Natural killer cell (primary cell): ENCODE data around the gene LDLRAD4. TPM values are rescaled to one million over a fixed set of nuclear protein-coding genes. Genes with fewer than 3 reads are reported as not detected.

ENCODE experiments used
- ATAC-seq, 3 donors: fragments of 150-1000 bp in 2 of 3; fragments of 200-7000 bp in 1 of 3; cut with Tn5 transposase; 1 replicate in 1 of 3; 2 replicates in 2 of 3; pipeline ENCODE4 v1.10.0; 2021; ENCODE audit warnings: mild to moderate bottlenecking in 2 of 3, moderate library complexity in 2 of 3
- DNase-seq, 2 donors: peaks; one replicate each; pipeline versions ENCODE4 v3.0.0 to v3.0.0-alpha.2; 2013 to 2021; ENCODE audit warnings: mixed read lengths in 1 of 2
- H3K27ac ChIP-seq: one replicate; pipeline ENCODE4 v1.5.1; 2013; ENCODE audit warnings: mild to moderate bottlenecking, low read length
- H3K27me3 ChIP-seq: one replicate; pipeline ENCODE4 v1.6.1; 2013; ENCODE audit warnings: low read length; ENCODE audit not compliant: control insufficient read depth, insufficient read depth
- H3K36me3 ChIP-seq: one replicate; pipeline ENCODE4 v1.6.1; 2013; ENCODE audit warnings: low read length; ENCODE audit not compliant: control insufficient read depth, insufficient read depth
- H3K4me1 ChIP-seq: one replicate; pipeline ENCODE4 v1.6.1; 2013; ENCODE audit warnings: low read length; ENCODE audit not compliant: control insufficient read depth, insufficient read depth
- H3K4me3 ChIP-seq: one replicate; pipeline ENCODE4 v1.5.1; 2013; ENCODE audit warnings: low read length
- H3K9me3 ChIP-seq: one replicate; pipeline ENCODE4 v1.6.1; 2013; ENCODE audit warnings: low read length; ENCODE audit not compliant: control insufficient read depth, insufficient read depth
- H3K27ac Mint-ChIP-seq, 2 donors: one replicate each; pipeline ENCODE4 v1.8.0; 2022; ENCODE audit warnings: mild to moderate bottlenecking in 2 of 2, mixed read lengths in 2 of 2, moderate library complexity in 1 of 2
- H3K27me3 Mint-ChIP-seq, 2 donors: one replicate each; pipeline ENCODE4 v1.8.0; 2022; ENCODE audit warnings: low read depth in 2 of 2, mixed read lengths in 2 of 2
- H3K36me3 Mint-ChIP-seq: one replicate; pipeline ENCODE4 v1.8.0; 2022; ENCODE audit warnings: mixed read lengths
- H3K4me1 Mint-ChIP-seq, 2 donors: one replicate each; pipeline ENCODE4 v1.8.0; 2022; ENCODE audit warnings: mixed read lengths in 2 of 2
- H3K4me3 Mint-ChIP-seq: one replicate; pipeline ENCODE4 v1.8.0; 2022; ENCODE audit warnings: mild to moderate bottlenecking, moderate library complexity, mixed read lengths
- H3K9me3 Mint-ChIP-seq, 2 donors: one replicate each; pipeline ENCODE4 v1.8.0; 2022; ENCODE audit warnings: mixed read lengths in 2 of 2
- WGBS: methylation state at CpG from one replicate; pipeline ENCODE4 v1.1.7; 2013; ENCODE audit warnings: missing lambda C conversion rate; ENCODE audit not compliant: insufficient coverage; 5-methylcytosine and 5-hydroxymethylcytosine counted together
- intact Hi-C: fragments of 100-400 bp; cut with micrococcal nuclease; formaldehyde crosslinking; loops from one replicate; pipeline ENCODE4 v1.14.2; 2022
- total RNA-seq, 4 donors: library from RNA; stranded (reverse); fragments of 120-200 nt in 1 of 4; gene quantifications; one replicate each; pipeline versions ENCODE4 v1.2.3 to v1.2.4, GENCODE V29; 2013 to 2022
- TF ChIP-seq, protein P1 (sequence below): fragments of 200-600 bp; IDR thresholded peaks from one replicate; pipeline ENCODE4 v1.8.0; 2022; ENCODE audit warnings: antibody characterized with exemption

Gene LDLRAD4
- total RNA-seq, 3 donors from 2014 or later (not counting 1 experiment from before 2014, with no cell fraction given) = 24.0 to 36.3 (median 29.2) TPM

- no peak for DNase-seq
- peaks cover 0 to 3% of the 10 kb centered on the region in 2 donors for H3K9me3 Mint-ChIP-seq
- H3K27ac ChIP-seq = no peak overlapping the region
- peaks cover 0 to 5% of the 10 kb centered on the region in 2 donors for H3K27me3 Mint-ChIP-seq
- ATAC-seq = no peak
- H3K36me3 ChIP-seq = no peaks in the 10 kb centered on the region
- intact Hi-C loops = no loop called here
- no peaks in the 10 kb centered on the region for H3K36me3 Mint-ChIP-seq
- no peaks in the 10 kb centered on the region for H3K4me1 Mint-ChIP-seq
- TF ChIP-seq, protein P1, sequence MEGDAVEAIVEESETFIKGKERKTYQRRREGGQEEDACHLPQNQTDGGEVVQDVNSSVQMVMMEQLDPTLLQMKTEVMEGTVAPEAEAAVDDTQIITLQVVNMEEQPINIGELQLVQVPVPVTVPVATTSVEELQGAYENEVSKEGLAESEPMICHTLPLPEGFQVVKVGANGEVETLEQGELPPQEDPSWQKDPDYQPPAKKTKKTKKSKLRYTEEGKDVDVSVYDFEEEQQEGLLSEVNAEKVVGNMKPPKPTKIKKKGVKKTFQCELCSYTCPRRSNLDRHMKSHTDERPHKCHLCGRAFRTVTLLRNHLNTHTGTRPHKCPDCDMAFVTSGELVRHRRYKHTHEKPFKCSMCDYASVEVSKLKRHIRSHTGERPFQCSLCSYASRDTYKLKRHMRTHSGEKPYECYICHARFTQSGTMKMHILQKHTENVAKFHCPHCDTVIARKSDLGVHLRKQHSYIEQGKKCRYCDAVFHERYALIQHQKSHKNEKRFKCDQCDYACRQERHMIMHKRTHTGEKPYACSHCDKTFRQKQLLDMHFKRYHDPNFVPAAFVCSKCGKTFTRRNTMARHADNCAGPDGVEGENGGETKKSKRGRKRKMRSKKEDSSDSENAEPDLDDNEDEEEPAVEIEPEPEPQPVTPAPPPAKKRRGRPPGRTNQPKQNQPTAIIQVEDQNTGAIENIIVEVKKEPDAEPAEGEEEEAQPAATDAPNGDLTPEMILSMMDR = no peak
- H3K4me1 ChIP-seq = no peaks in the 10 kb centered on the region
- H3K27me3 ChIP-seq = no peaks in the 10 kb centered on the region
- no peak overlapping the region for H3K27ac Mint-ChIP-seq
- H3K4me3 Mint-ChIP-seq = no peak overlapping the region
- no peak overlapping the region for H3K4me3 ChIP-seq
- H3K9me3 ChIP-seq = no peaks in the 10 kb centered on the region
- WGBS = 76% methylated on average over 1 of the region's 1 CpG
Observed at GRCh38 chr18:13244135-13244534, 25.6 kb downstream of the LDLRAD4 start.

DNA sequence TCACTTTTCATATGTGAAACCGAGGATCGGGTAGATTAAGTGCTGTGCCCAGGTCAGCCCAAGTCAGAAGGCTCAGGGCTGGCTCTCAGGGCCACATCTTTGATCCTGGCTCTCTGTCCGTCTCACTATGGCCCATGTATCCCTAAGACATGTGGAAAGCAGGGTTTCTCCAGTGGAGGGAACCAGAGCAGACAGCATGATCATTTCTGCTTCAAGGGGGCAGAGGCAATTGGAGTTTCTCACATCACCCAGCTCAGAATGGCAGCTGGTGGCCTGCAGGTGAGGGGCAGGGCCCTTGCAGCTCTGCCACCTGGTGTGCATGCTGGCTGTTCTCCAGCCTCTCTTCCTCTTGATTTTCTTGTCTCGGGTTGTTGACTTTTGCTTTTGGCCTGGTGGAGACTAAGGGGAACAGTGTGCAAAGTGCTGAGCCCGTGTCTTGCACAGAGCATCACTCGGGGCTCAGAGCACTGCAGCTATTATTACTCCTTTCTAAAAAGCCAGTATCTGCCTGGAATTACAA is 27.0 kb downstream of the LDLRAD4 start:
- DNase-seq (no peak), ATAC-seq (no peak)
- no peak overlapping the region for H3K4me3 ChIP-seq
- no peaks in the 10 kb centered on the region for H3K27me3 ChIP-seq
- no peaks in the 10 kb centered on the region for H3K4me1 ChIP-seq
- H3K27ac ChIP-seq = no peak overlapping the region
- H3K36me3 ChIP-seq = no peaks in the 10 kb centered on the region
- Mint-ChIP-seq H3K27ac (no peak overlapping the region), H3K9me3 (peaks cover 0 to 3% of the 10 kb centered on the region in 2 donors), H3K4me1 (no peaks in the 10 kb centered on the region), H3K27me3 (peaks cover 0 to 5% of the 10 kb centered on the region in 2 donors), H3K4me3 (no peak overlapping the region), H3K36me3 (no peaks in the 10 kb centered on the region)
- TF ChIP-seq, protein P1 = no peak
- 80% methylated on average over 4 of the region's 6 CpGs for WGBS
- intact Hi-C loops = no loop called here
- H3K9me3 ChIP-seq = no peaks in the 10 kb centered on the region

- H3K9me3 ChIP-seq = no peaks in the 10 kb centered on the region
- peaks cover 0 to 3% of the 10 kb centered on the region in 2 donors for H3K9me3 Mint-ChIP-seq
- WGBS = 91% methylated on average over 9 of the region's 9 CpGs
- H3K4me3 Mint-ChIP-seq = no peak overlapping the region
- no peak for ATAC-seq
- H3K4me1 ChIP-seq = no peaks in the 10 kb centered on the region
- TF ChIP-seq, protein P1 = no peak
- H3K4me1 Mint-ChIP-seq = no peaks in the 10 kb centered on the region
- no peak overlapping the region for H3K27ac Mint-ChIP-seq
- peaks cover 0 to 5% of the 10 kb centered on the region in 2 donors for H3K27me3 Mint-ChIP-seq
- no peak overlapping the region for H3K4me3 ChIP-seq
- intact Hi-C loops = no loop called here
- H3K36me3 ChIP-seq = no peaks in the 10 kb centered on the region
- no peaks in the 10 kb centered on the region for H3K36me3 Mint-ChIP-seq
- DNase-seq = no peak
- no peaks in the 10 kb centered on the region for H3K27me3 ChIP-seq
- H3K27ac ChIP-seq = no peak overlapping the region
Observed at GRCh38 chr18:13246121-13246520, 27.6 kb downstream of the LDLRAD4 start.

DNA sequence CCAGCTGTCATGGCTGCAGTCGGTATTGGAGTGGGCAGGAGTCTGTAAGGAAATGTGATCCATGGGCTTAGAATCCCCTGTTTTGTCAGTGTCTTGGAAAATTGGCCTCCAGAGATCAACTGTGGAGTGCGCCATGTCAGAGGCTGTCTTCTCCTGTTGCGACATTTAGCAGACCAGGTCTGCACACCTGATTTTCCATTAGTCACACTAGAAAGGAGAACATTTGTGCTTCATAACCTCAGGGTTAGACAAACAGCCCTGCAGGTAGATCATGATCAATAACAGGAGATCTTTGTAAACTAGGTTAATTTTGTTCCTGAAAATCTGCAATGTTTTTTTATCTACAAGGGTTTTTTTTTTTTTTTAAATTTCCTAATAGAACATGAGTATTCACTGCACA is 28.0 kb downstream of the LDLRAD4 start:
- no peaks in the 10 kb centered on the region for H3K27me3 ChIP-seq
- no peaks in the 10 kb centered on the region for H3K4me1 ChIP-seq
- Mint-ChIP-seq H3K4me3 (no peak overlapping the region), H3K27ac (no peak overlapping the region), H3K9me3 (peaks cover 0 to 3% of the 10 kb centered on the region in 2 donors), H3K36me3 (no peaks in the 10 kb centered on the region), H3K27me3 (peaks cover 0 to 5% of the 10 kb centered on the region in 2 donors), H3K4me1 (no peaks in the 10 kb centered on the region)
- DNase-seq (no peak), ATAC-seq (no peak)
- TF ChIP-seq, protein P1 = no peak
- no peak overlapping the region for H3K4me3 ChIP-seq
- intact Hi-C loops = no loop called here
- no peak overlapping the region for H3K27ac ChIP-seq
- H3K9me3 ChIP-seq = no peaks in the 10 kb centered on the region
- 90% methylated on average over 3 of the region's 3 CpGs for WGBS
- H3K36me3 ChIP-seq = no peaks in the 10 kb centered on the region
